Gastroesophageal sphincter (tissue), 4 donors: Measurements from ENCODE around the gene DOCK10. TPM values are rescaled to one million over a fixed set of nuclear protein-coding genes. Genes with fewer than 3 reads are reported as not detected.
A peak's percentile ranks its signal among the peaks of the same experiment; 100 is the strongest.

Experiments
- ATAC-seq: fragments of 150-250 bp; one replicate; pipeline ENCODE4 v1.9.1; 2016; ENCODE audit warnings: mild to moderate bottlenecking, moderate library complexity
- H3K27ac ChIP-seq, 4 donors: fragments of 200-600 bp; sonication (generic) in 3 of 4; 1 replicate in 3 of 4; 2 replicates in 1 of 4; pipeline ENCODE4 v1.5.1; 2016 to 2019
- H3K27me3 ChIP-seq: fragments of 200-600 bp; sonication (generic); one replicate; pipeline ENCODE4 v1.5.1; 2019
- H3K36me3 ChIP-seq, 2 donors: fragments of 200-600 bp; sonication (generic); one replicate each; pipeline ENCODE4 v1.5.1; 2019; ENCODE audit warnings: control low read depth in 1 of 2
- H3K4me1 ChIP-seq, 3 donors: fragments of 200-600 bp; sonication (generic); 1 replicate in 2 of 3; 2 replicates in 1 of 3; pipeline ENCODE4 v1.5.1; 2016 to 2019; ENCODE audit warnings: control low read depth in 2 of 3
- H3K4me3 ChIP-seq, 2 donors: fragments of 200-600 bp; sonication (generic); one replicate each; pipeline ENCODE4 v1.5.1; 2019; ENCODE audit warnings: mild to moderate bottlenecking in 1 of 2, moderate library complexity in 1 of 2
- H3K9me3 ChIP-seq, 3 donors: fragments of 200-600 bp; sonication (generic); one replicate each; pipeline ENCODE4 v1.5.1; 2017 to 2019; ENCODE audit warnings: control low read depth in 2 of 3
- CTCF ChIP-seq, 4 experiments: fragments of 200-600 bp in 2 of 4; fragments of 450-650 bp in 2 of 4; sonication (generic) in 1 of 4; IDR thresholded peaks; one replicate each; pipeline ENCODE4 v1.5.1; 2017 to 2019; ENCODE audit warnings: antibody characterized with exemption in 4 of 4, mild to moderate bottlenecking in 2 of 4, moderate library complexity in 2 of 4
- EP300 ChIP-seq: sonication (generic); formaldehyde crosslinking; IDR thresholded peaks from one replicate; pipeline ENCODE4 v1.6.1; 2017; ENCODE audit warnings: antibody characterized with exemption, mild to moderate bottlenecking
- POLR2A ChIP-seq, 2 donors: fragments of 450-650 bp; IDR thresholded peaks; one replicate each; pipeline ENCODE4 v1.6.1; 2017; ENCODE audit warnings: antibody characterized with exemption in 2 of 2, mild to moderate bottlenecking in 2 of 2, moderate library complexity in 1 of 2
- POLR2AphosphoS5 ChIP-seq: sonication (generic); formaldehyde crosslinking; IDR thresholded peaks from one replicate; pipeline ENCODE4 v1.6.1; 2017; ENCODE audit warnings: antibody characterized with exemption
- WGBS, 2 donors: methylation state at CpG; one replicate each; pipeline ENCODE4 v1.1.5; 2018; ENCODE audit warnings: low coverage in 1 of 2; 5-methylcytosine and 5-hydroxymethylcytosine counted together
- total RNA-seq, 4 donors: library from RNA; depleted of rRNA; stranded (reverse); fragments of >200 nt; gene quantifications; one replicate each; pipeline ENCODE4 v1.1.0, GENCODE V29; 2016

The DOCK10 gene
- total RNA-seq, 4 donors from 2014 or later = 3.6 to 12.6 (median 7.3) TPM

- TF ChIP-seq POLR2AphosphoS5 (no peak), POLR2A (IDR thresholded peaks at IDR 0.05) (no peak), CTCF (IDR thresholded peaks at IDR 0.05) (no peak), EP300 (no peak)
- no peak for ATAC-seq
- H3K27me3 ChIP-seq = no peaks in the 10 kb centered on the region
- 97 to 100% methylated on average over 1 to 3 of the region's 3 CpGs for WGBS, 2 donors
- no peaks in the 10 kb centered on the region for H3K9me3 ChIP-seq
- no peaks in the 10 kb centered on the region for H3K36me3 ChIP-seq
- H3K27ac ChIP-seq = no peak overlapping the region
- peaks cover 0 to 5% (median 0%) of the 10 kb centered on the region in 3 donors for H3K4me1 ChIP-seq
- H3K4me3 ChIP-seq = no peak overlapping the region
Measured at GRCh38 chr2:224990710-224991109, 51.6 kb downstream of the DOCK10 start.

- H3K4me1 ChIP-seq = peaks cover 0 to 28% (median 7%) of the 10 kb centered on the region in 3 donors
- WGBS, 2 donors = 89 to 100% methylated on average over 1 to 3 of the region's 4 CpGs
- TF ChIP-seq POLR2AphosphoS5 = no peak
- no peak for TF ChIP-seq POLR2A (IDR thresholded peaks at IDR 0.05)
- no peak for TF ChIP-seq CTCF (IDR thresholded peaks at IDR 0.05)
- no peak for TF ChIP-seq EP300
- H3K27me3 ChIP-seq = no peaks in the 10 kb centered on the region
- H3K4me3 ChIP-seq = no peak overlapping the region
- H3K27ac ChIP-seq = no peak overlapping the region
- H3K36me3 ChIP-seq = no peaks in the 10 kb centered on the region
- no peak for ATAC-seq
- no peaks in the 10 kb centered on the region for H3K9me3 ChIP-seq
Measured at GRCh38 chr2:224987733-224988132, 54.5 kb downstream of the DOCK10 start.

GRCh38 chr2:224986477-224986876 is 55.8 kb downstream of the DOCK10 start:
- 94 to 100% methylated on average over 1 of the region's 1 CpG for WGBS, 2 donors
- Histone ChIP-seq H3K27ac (no peak overlapping the region), H3K4me1 (peaks cover 0 to 28% (median 8%) of the 10 kb centered on the region in 3 donors), H3K9me3 (no peaks in the 10 kb centered on the region), H3K27me3 (no peaks in the 10 kb centered on the region), H3K4me3 (no peak overlapping the region), H3K36me3 (no peaks in the 10 kb centered on the region)
- TF ChIP-seq POLR2AphosphoS5 (no peak), POLR2A (IDR thresholded peaks at IDR 0.05) (no peak), EP300 (no peak), CTCF (IDR thresholded peaks at IDR 0.05) (no peak)
- ATAC-seq = no peak

DNA sequence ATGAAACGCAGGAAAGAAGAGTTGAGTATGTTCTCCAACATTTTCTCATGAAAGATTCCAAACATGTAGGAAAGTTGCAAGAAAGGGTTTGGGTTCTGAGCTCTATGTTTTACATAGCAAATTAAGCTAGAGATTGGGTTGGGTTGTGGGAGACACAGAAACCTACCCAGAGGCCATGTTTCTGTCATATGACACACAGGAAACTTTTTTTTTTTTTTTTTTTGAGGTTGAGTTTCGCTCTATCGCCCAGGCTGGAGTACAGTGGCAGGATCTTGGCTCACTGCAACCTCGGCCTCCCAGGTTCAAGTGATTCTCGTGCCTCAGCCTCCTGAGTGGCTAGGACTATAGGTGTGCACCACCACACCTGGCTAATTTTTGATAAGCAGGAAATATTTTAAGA is 57.6 kb downstream of the DOCK10 start:
- ATAC-seq = no peak
- Histone ChIP-seq H3K4me3 (no peak overlapping the region), H3K27me3 (no peaks in the 10 kb centered on the region), H3K4me1 (peaks cover 0 to 28% (median 8%) of the 10 kb centered on the region in 3 donors), H3K9me3 (no peaks in the 10 kb centered on the region), H3K36me3 (no peaks in the 10 kb centered on the region), H3K27ac (peak overlapping the region in 1 of 4 donors; percentile 65)
- TF ChIP-seq EP300 (no peak), POLR2A (IDR thresholded peaks at IDR 0.05) (no peak), POLR2AphosphoS5 (no peak), CTCF (IDR thresholded peaks at IDR 0.05) (no peak)
- WGBS, 2 donors = 74 to 94% methylated on average over 2 to 5 of the region's 5 CpGs

DNA sequence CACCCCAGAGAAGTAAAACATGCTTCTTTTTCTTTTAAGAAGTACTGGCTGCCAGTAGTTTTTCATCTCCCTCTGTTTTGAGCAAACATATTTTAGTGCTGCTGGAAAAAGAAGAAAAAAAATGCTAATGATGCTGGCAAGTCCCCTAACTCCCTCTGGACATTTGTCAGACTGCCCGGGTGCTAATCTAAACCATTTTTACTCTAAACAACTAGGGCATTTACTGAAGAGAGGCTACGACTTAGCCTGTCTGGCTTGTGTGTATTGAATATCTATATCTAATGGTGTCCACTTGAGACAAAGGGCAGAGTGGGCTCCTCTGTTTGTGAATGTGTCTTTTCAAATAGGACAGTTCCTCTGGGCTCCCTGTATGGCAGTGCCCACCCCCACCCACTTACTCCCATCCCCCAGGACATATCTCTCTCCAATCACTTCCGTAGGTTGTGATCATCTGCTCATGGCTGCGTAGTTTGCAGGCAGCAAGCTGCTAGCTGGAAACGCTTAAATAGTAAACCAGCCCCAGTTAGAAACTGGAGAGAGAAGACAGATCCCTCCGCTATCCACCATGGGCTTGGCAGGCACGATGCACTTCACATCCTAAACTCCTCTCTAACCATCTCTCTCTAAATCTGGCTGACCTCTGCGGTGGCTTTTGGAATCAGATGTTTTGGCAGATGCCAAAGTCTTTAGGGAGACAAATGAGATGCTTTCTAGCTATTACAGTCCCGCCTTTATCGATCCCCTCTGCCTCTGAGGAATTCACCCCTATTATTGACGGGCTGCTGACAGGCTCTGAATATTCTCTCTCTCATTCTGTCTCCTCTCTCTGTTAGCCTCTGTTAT is 58.3 kb downstream of the DOCK10 start:
- Histone ChIP-seq H3K4me1 (peaks cover 0 to 28% (median 8%) of the 10 kb centered on the region in 3 donors), H3K36me3 (no peaks in the 10 kb centered on the region), H3K27ac (peak overlapping the region; percentile 34 to 72 (median 54)), H3K27me3 (no peaks in the 10 kb centered on the region), H3K9me3 (no peaks in the 10 kb centered on the region), H3K4me3 (peak overlapping the region; percentile 26 to 37)
- ATAC-seq = no peak
- TF ChIP-seq POLR2A (IDR thresholded peaks at IDR 0.05) (no peak), EP300 (no peak), CTCF (IDR thresholded peaks at IDR 0.05) (no peak), POLR2AphosphoS5 (no peak)
- 19 to 21% methylated on average over 8 to 10 of the region's 11 CpGs for WGBS, 2 donors
